OCI-LY1 (cell line): ENCODE results near the gene GDPD3.

ENCODE experiments used
- H2AFZ ChIP-seq: fragments of 200-600 bp; sonication (generic), shearing (Covaris generic); 2 replicates; pipeline ENCODE4 v1.6.0; 2014; ENCODE audit warnings: antibody characterized with exemption, mild to moderate bottlenecking, low read length
- H3F3A ChIP-seq: fragments of 200-600 bp; sonication (generic), shearing (Covaris generic); 2 replicates; pipeline ENCODE4 v1.6.0; 2014; ENCODE audit warnings: mild to moderate bottlenecking, antibody characterized with exemption, low read length, moderate library complexity; ENCODE audit not compliant: insufficient read depth
- H3K27ac ChIP-seq: fragments of 200-600 bp; sonication (generic); 2 replicates; pipeline ENCODE4 v1.5.1; 2014; ENCODE audit warnings: low read length, mixed run types, mild to moderate bottlenecking, low read depth; ENCODE audit not compliant: poor library complexity, severe bottlenecking
- H3K27me3 ChIP-seq: fragments of 200-600 bp; sonication (generic); 2 replicates; pipeline ENCODE4 v1.6.0; 2014; ENCODE audit warnings: antibody characterized with exemption, mild to moderate bottlenecking, low read length, moderate library complexity; ENCODE audit not compliant: insufficient read depth
- H3K36me3 ChIP-seq: fragments of 200-600 bp; sonication (generic); 2 replicates; pipeline ENCODE4 v1.6.1; 2014; ENCODE audit warnings: mild to moderate bottlenecking, antibody characterized with exemption, low read length, moderate library complexity, mixed read lengths; ENCODE audit not compliant: insufficient read depth
- H3K4me1 ChIP-seq: fragments of 200-600 bp; sonication (generic); 2 replicates; pipeline ENCODE4 v1.5.1; 2014; ENCODE audit warnings: mild to moderate bottlenecking, low read length, moderate library complexity; ENCODE audit not compliant: insufficient read depth, severe bottlenecking
- H3K4me2 ChIP-seq: fragments of 200-600 bp; sonication (generic), shearing (Covaris generic); 2 replicates; pipeline ENCODE4 v1.6.1; 2014; ENCODE audit warnings: low read length
- H3K4me3 ChIP-seq: fragments of 200-600 bp; sonication (generic); 2 replicates; pipeline ENCODE4 v1.5.1; 2014; ENCODE audit warnings: low read length, low read depth, mild to moderate bottlenecking, mixed read lengths; ENCODE audit not compliant: poor library complexity, severe bottlenecking
- H3K79me2 ChIP-seq: fragments of 200-600 bp; shearing (Covaris generic); 2 replicates; pipeline ENCODE4 v1.6.1; 2016; ENCODE audit warnings: mixed run types, low read length, mixed read lengths; ENCODE audit not compliant: insufficient read depth
- H3K9ac ChIP-seq: fragments of 200-600 bp; sonication (generic), shearing (Covaris generic); 2 replicates; pipeline ENCODE4 v1.6.1; 2014; ENCODE audit warnings: mild to moderate bottlenecking, low read length, mixed read lengths
- H3K9me2 ChIP-seq: fragments of 200-600 bp; sonication (generic), shearing (Covaris generic); 2 replicates; pipeline ENCODE4 v1.6.1; 2014; ENCODE audit warnings: low read depth, mild to moderate bottlenecking, low read length, mixed read lengths
- H3K9me3 ChIP-seq: fragments of 200-600 bp; shearing (Covaris generic); 2 replicates; pipeline ENCODE4 v1.6.1; 2014; ENCODE audit warnings: low read length, mixed read lengths
- H4K20me1 ChIP-seq: fragments of 200-600 bp; sonication (generic), shearing (Covaris generic); 2 replicates; pipeline ENCODE4 v1.6.0; 2016; ENCODE audit warnings: mild to moderate bottlenecking, low read length; ENCODE audit not compliant: insufficient read depth
- CTCF ChIP-seq: fragments of 200-600 bp; sonication (generic), shearing (Covaris generic); IDR thresholded peaks from 2 replicates; pipeline ENCODE4 v1.5.1; 2017; ENCODE audit warnings: mild to moderate bottlenecking, antibody characterized with exemption, low read length, moderate library complexity, mixed read lengths
- EZH2 ChIP-seq: fragments of 200-600 bp; sonication (generic), shearing (Covaris generic); IDR thresholded peaks from 2 replicates; pipeline ENCODE4 v1.8.0; 2017; ENCODE audit warnings: borderline replicate concordance, mixed run types, mild to moderate bottlenecking, antibody characterized with exemption, low read length, moderate library complexity, mixed read lengths

The GDPD3 gene

DNA sequence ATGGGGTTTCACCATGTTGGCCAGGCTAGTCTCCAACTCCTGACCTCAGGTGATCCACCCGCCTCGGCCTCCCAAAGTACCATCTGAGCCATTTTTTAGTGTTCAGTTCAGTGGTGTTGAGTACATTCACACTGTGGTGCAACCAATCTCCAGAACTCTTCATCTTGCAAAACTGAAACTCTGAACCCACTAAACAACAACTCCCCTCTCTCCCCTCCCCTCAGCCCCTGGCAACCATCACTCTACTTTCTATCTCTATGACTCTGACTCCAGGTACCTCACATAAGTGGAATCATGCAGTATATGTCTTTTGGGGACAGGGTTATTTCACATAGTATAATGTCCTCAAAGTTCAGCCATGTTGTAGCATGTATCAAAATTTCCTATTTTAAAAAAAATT is 28.4 kb upstream of the GDPD3 start:
- Histone ChIP-seq H3K9me3 (no peaks in the 10 kb centered on the region), H3K9me2 (no peaks in the 10 kb centered on the region), H3K4me3 (no peak overlapping the region), H3K27me3 (no peaks in the 10 kb centered on the region), H3K9ac (no peak overlapping the region), H2AFZ (no peak overlapping the region), H4K20me1 (no peaks in the 10 kb centered on the region), H3K27ac (no peak overlapping the region), H3K4me2 (no peak overlapping the region), H3F3A (no peaks in the 10 kb centered on the region), H3K79me2 (no peaks in the 10 kb centered on the region), H3K4me1 (peaks cover 17% of the 10 kb centered on the region), H3K36me3 (no peaks in the 10 kb centered on the region)
- TF ChIP-seq EZH2 = no peak
- no peak for TF ChIP-seq CTCF

DNA sequence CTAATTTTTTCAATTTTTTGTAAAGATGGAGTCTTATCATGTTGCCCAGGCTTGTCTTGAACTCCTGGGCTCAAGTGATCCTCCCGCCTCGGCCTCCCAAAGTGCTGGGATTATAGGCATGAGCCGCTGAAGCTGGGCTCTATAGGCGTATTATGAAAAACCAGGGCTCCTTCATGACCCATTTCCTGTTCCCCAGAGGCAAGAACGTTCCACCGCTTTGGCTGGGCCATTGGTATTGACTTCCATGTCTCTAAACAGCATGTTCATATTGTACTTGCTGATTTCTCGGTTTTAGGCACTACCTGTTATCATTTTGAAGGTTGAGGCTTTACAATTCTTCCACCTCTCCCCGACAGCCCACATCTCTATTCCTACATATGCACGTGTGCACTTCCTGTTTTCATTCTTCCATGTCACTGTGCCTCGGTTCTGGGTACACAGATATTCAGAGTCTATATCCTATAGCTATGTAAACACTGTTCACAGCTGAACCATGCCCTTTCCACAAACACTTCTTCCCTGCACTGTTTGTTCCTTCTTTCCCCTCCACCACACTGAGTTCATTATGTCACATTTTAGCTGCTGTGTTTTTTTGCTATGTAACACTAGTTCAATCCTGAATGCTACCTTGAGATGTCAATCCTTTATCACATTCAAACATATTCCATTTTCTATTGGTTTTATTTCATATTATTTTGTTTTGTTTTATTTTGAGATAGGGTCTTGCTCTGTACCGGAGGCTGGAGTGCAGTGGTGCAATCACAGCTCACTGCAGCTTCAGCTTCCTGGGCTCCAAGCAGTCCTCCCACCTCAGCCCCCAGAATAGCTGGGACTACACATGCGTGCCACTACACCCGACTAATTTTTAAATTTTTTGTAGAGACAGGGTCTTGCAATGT is 26.5 kb upstream of the GDPD3 start:
- Histone ChIP-seq H3K27ac (peak overlapping the region; percentile 3), H3F3A (no peaks in the 10 kb centered on the region), H3K9ac (no peak overlapping the region; the same call in 1 of the 2 replicates), H3K9me3 (no peaks in the 10 kb centered on the region), H4K20me1 (no peaks in the 10 kb centered on the region), H3K9me2 (no peaks in the 10 kb centered on the region), H2AFZ (peak overlapping the region; percentile 24; the same call in 1 of the 2 replicates), H3K79me2 (no peaks in the 10 kb centered on the region), H3K4me2 (peak overlapping the region; percentile 33; the same call in 1 of the 2 replicates), H3K4me3 (no peak overlapping the region), H3K4me1 (peaks cover 20% of the 10 kb centered on the region), H3K27me3 (no peaks in the 10 kb centered on the region), H3K36me3 (no peaks in the 10 kb centered on the region)
- TF ChIP-seq CTCF = no peak
- no peak for TF ChIP-seq EZH2

DNA sequence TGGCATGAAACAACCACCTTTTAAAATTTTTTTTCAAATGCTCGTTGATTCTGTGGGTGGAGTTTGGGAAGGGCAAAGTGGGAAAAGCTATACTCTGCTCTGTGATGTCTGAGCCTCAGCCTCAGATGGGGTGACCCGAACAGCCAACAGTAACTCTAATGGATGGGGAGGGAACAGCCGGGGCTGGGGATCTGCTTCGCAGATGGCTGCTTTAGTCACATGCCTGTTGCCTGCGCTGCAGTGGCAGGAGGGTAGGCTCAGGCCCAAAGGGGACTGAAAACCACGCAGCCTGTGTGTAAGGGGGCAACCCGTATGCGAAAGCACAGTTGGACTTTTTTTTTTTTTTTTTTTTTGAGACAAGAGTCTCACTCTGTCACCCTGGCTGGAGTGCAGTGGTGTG is 24.6 kb upstream of the GDPD3 start:
- H3K36me3 ChIP-seq = no peaks in the 10 kb centered on the region
- H3K9me3 ChIP-seq = no peaks in the 10 kb centered on the region
- no peaks in the 10 kb centered on the region for H4K20me1 ChIP-seq
- peaks cover 20% of the 10 kb centered on the region for H3K4me1 ChIP-seq
- H3K4me3 ChIP-seq = no peak overlapping the region
- H3K27me3 ChIP-seq = no peaks in the 10 kb centered on the region
- no peak overlapping the region for H3K27ac ChIP-seq
- H3K9me2 ChIP-seq = no peaks in the 10 kb centered on the region
- H3F3A ChIP-seq = no peaks in the 10 kb centered on the region
- no peak overlapping the region for H3K9ac ChIP-seq
- no peak overlapping the region for H3K4me2 ChIP-seq
- no peak for TF ChIP-seq CTCF
- no peak for TF ChIP-seq EZH2
- H3K79me2 ChIP-seq = no peaks in the 10 kb centered on the region
- H2AFZ ChIP-seq = no peak overlapping the region
